Endodermal cell (in vitro differentiated cells): Measurements from ENCODE around the gene IL16. TPM values are rescaled to one million over a fixed set of nuclear protein-coding genes. Genes with fewer than 3 reads are reported as not detected.
A peak's percentile ranks its signal among the peaks of the same experiment; 100 is the strongest.

Experiments
- DNase-seq: peaks from one replicate; pipeline ENCODE4 v3.0.0-alpha.2; 2017
- H3K27ac ChIP-seq: 2 replicates; pipeline ENCODE4 v1.5.1; 2013; ENCODE audit warnings: mild to moderate bottlenecking, low read depth, low read length, moderate library complexity
- H3K27me3 ChIP-seq: 2 replicates; pipeline ENCODE4 v1.6.1; 2013; ENCODE audit warnings: mild to moderate bottlenecking, low read length, moderate library complexity; ENCODE audit not compliant: insufficient read depth, control insufficient read depth, poor library complexity, severe bottlenecking
- H3K36me3 ChIP-seq: 2 replicates; pipeline ENCODE4 v1.7.0; 2013; ENCODE audit warnings: mild to moderate bottlenecking, low read length, moderate library complexity; ENCODE audit not compliant: control insufficient read depth, insufficient read depth
- H3K4me1 ChIP-seq: one replicate; pipeline ENCODE4 v1.7.0; 2013; ENCODE audit warnings: low read length; ENCODE audit not compliant: control insufficient read depth, insufficient read depth
- H3K4me3 ChIP-seq: 2 replicates; pipeline ENCODE4 v1.5.1; 2013; ENCODE audit warnings: mild to moderate bottlenecking, low read length, moderate library complexity
- H3K9ac ChIP-seq: 2 replicates; pipeline ENCODE4 v1.6.1; 2013; ENCODE audit warnings: mild to moderate bottlenecking, low read length, moderate library complexity; ENCODE audit not compliant: poor library complexity, severe bottlenecking; ENCODE audit errors: extremely low read depth
- H3K9me3 ChIP-seq: 2 replicates; pipeline ENCODE4 v1.6.1; 2013; ENCODE audit warnings: mild to moderate bottlenecking, low read length, moderate library complexity; ENCODE audit not compliant: control insufficient read depth
- H3K27ac Mint-ChIP-seq: 2 replicates; pipeline ENCODE4 v1.8.0; 2020; ENCODE audit warnings: mixed read lengths
- H3K27me3 Mint-ChIP-seq: 2 replicates; pipeline ENCODE4 v1.8.0; 2021; ENCODE audit warnings: mild to moderate bottlenecking, mixed read lengths; ENCODE audit not compliant: insufficient read depth
- H3K36me3 Mint-ChIP-seq: 2 replicates; pipeline ENCODE4 v1.8.0; 2020; ENCODE audit warnings: low read depth, mixed read lengths
- H3K4me1 Mint-ChIP-seq: 2 replicates; pipeline ENCODE4 v1.8.0; 2020; ENCODE audit warnings: mixed read lengths
- H3K4me3 Mint-ChIP-seq: 2 replicates; pipeline ENCODE4 v1.8.0; 2020; ENCODE audit warnings: mild to moderate bottlenecking, moderate library complexity, mixed read lengths
- H3K9me3 Mint-ChIP-seq: 2 replicates; pipeline ENCODE4 v1.8.0; 2020; ENCODE audit warnings: mild to moderate bottlenecking, mixed read lengths
- CTCF ChIP-seq: fragments of 200-600 bp; sonication (generic); conservative IDR thresholded peaks from 2 replicates; pipeline ENCODE4 v1.5.0; 2021; ENCODE audit warnings: antibody characterized with exemption, mild to moderate bottlenecking
- WGBS, 2 experiments: methylation state at CpG; one replicate each; pipeline versions ENCODE4 v1.1.5 to v1.1.7; 2013; ENCODE audit warnings: missing lambda C conversion rate in 2 of 2, mixed read lengths in 1 of 2; ENCODE audit not compliant: insufficient coverage in 1 of 2, insufficient read length in 1 of 2; 5-methylcytosine and 5-hydroxymethylcytosine counted together
- long read RNA-seq, 4 experiments: library from polyadenylated mRNA in 2 of 4; library from RNA in 1 of 4; library from capped mRNA in 1 of 4; stranded (forward) in 3 of 4; unstranded in 1 of 4; transcript quantifications; one replicate each; pipeline ENCODE4 v2.0.0, GENCODE V29; 2020 to 2021; ENCODE audit warnings: inconsistent platforms in 1 of 4
- polyA plus RNA-seq, 2 experiments: library from polyadenylated mRNA; stranded (reverse); fragments of 50-300 nt; gene quantifications; one replicate each; pipeline ENCODE4 v1.2.3, GENCODE V29; 2013
- total RNA-seq, 2 donors: library from RNA; stranded (reverse); fragmentation: NEBNext Ultra II Directional in 1 of 2; extraction: Animal tissue kit (Norgen Biotek cat#: 25700) in 1 of 2; gene quantifications; 2 replicates in 1 of 2; 3 replicates in 1 of 2; pipeline ENCODE4 v1.2.1, GENCODE V29; 2021

Gene IL16
- total RNA-seq: under 1 TPM; 0.13 to 0.24 TPM
- polyA plus RNA-seq (2013, experiment 1 of 2): 0.46 TPM
- 0.25 TPM for polyA plus RNA-seq (2013, experiment 2 of 2)
- long read RNA-seq, experiment 1: 0 reads
- long read RNA-seq, experiment 2: 0 reads
- long read RNA-seq, experiment 3: 0 reads
- long read RNA-seq, experiment 4: 0 reads

DNA sequence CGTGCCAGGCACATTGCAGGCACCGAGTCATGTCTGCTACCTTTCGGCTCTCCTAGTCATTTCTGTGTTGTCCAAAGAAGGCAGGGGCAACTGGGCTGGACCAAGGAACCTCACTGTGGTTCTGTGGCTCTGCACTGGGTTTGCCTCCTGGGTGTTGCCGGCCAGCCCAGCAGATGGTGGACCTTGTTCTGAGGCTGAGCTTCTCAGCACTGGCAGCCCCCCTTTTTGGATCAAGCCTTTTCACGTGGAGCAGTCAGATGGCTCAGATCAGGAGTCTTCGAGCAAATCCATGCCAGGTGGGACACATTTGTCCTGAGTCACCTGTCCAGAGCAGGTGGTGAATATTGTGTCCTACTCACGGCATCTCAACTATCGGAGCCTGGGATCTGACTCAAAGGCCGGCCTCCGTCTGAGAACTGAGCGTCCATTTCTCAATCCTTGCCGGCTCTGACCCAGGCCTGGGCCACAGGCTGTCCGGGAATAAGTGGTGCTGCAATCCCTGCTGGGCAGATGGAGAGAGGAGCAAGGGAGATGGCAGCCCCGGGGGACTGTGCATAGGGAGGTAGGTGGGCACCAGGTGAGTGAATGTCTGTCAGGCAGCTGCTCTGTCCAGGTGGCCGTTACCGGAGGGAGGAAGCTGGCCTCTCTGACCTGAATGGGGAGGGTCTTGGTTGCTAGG is at the start of gene IL16:
IL16 (plus strand) TSS at position 304 of the 679 bp plus-strand sequence. CDS start 28,521 bp downstream, outside the sequence.
- Mint-ChIP-seq H3K4me1 (peaks cover 10% of the 10 kb centered on the region), H3K4me3 (no peak within 1 kb of the TSS), H3K27me3 (peaks cover 3% of the 10 kb centered on the region), H3K27ac (no peak within 1 kb of the TSS), H3K36me3 (no peaks in the 10 kb centered on the region), H3K9me3 (no peaks in the 10 kb centered on the region)
- no peak for DNase-seq
- Histone ChIP-seq H3K9ac (no peak within 1 kb of the TSS), H3K27ac (no peak within 1 kb of the TSS), H3K27me3 (no peaks in the 10 kb centered on the region), H3K36me3 (no peaks in the 10 kb centered on the region), H3K9me3 (no peaks in the 10 kb centered on the region), H3K4me1 (no peaks in the 10 kb centered on the region), H3K4me3 (no peak within 1 kb of the TSS)
- no peak for TF ChIP-seq CTCF
- 92 to 93% methylated on average over 14 to 16 of the region's 16 CpGs for WGBS, 2 experiments

DNA sequence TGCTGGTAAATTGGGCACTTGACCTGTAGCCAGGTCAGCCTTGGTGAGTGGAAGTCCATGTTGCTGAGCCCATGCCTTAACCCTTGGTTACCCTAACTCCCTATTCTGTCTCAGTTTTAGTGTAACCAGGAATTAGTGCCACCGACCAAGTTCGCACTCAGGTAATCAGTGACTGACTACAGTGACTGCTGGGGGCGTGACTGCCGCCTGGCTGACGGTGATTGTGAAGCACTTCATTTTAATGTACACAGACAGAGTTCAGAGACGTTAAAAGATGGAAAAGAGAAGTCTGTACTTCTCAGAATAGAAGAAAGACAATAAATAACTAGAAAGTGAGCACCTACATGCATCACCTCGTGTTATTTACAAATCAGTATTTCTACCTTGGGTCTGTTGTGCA is 45.3 kb upstream of the IL16 start:
- Histone ChIP-seq H3K27me3 (no peaks in the 10 kb centered on the region), H3K9me3 (no peaks in the 10 kb centered on the region), H3K9ac (no peak overlapping the region), H3K4me3 (no peak overlapping the region), H3K36me3 (no peaks in the 10 kb centered on the region), H3K4me1 (peaks cover 2% of the 10 kb centered on the region), H3K27ac (no peak overlapping the region)
- no peak for DNase-seq
- Mint-ChIP-seq H3K27me3 (no peaks in the 10 kb centered on the region), H3K4me3 (no peak overlapping the region), H3K36me3 (no peaks in the 10 kb centered on the region), H3K27ac (no peak overlapping the region), H3K4me1 (no peaks in the 10 kb centered on the region), H3K9me3 (no peaks in the 10 kb centered on the region)
- no peak for TF ChIP-seq CTCF
- 87 to 93% methylated on average over 6 to 7 of the region's 7 CpGs for whole genome bisulfite sequencing, 2 experiments

DNA sequence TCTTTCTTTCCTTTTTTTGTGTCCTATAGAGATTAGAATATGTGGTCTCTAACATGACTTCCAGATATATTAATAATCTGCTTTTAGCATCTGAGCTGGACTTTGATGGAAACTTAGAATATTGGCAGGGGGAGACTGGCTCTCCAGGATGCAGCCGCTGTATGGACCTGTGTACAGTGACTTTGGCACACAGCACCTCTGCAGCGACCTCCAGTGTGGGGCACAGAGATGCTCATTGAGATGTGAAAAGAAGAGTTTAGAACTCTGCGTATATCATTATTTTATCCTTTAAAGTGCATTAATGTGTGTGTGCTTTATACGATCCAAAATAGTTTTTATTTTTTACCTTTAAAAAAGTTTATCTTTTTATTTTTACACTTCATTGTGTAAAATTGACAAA is 44.3 kb upstream of the IL16 start:
- peak; percentile 41 for TF ChIP-seq CTCF
- no peaks in the 10 kb centered on the region for H3K36me3 Mint-ChIP-seq
- no peaks in the 10 kb centered on the region for H3K9me3 ChIP-seq
- H3K4me3 ChIP-seq: no peak overlapping the region
- H3K4me1 ChIP-seq: no peaks in the 10 kb centered on the region
- no peaks in the 10 kb centered on the region for H3K27me3 Mint-ChIP-seq
- WGBS, 2 experiments: 86 to 93% methylated on average over 1 to 2 of the region's 4 CpGs
- H3K9me3 Mint-ChIP-seq: no peaks in the 10 kb centered on the region
- H3K27ac ChIP-seq: no peak overlapping the region
- no peaks in the 10 kb centered on the region for H3K4me1 Mint-ChIP-seq
- H3K27me3 ChIP-seq: no peaks in the 10 kb centered on the region
- H3K4me3 Mint-ChIP-seq: no peak overlapping the region
- H3K9ac ChIP-seq: no peak overlapping the region
- no peak overlapping the region for H3K27ac Mint-ChIP-seq
- DNase-seq: no peak
- H3K36me3 ChIP-seq: no peaks in the 10 kb centered on the region
